ENCODE data around the gene PCDHGA7. TPM values are rescaled to one million over a fixed set of nuclear protein-coding genes. Genes with fewer than 3 reads are reported as not detected.
"Not testable (repeated sequence)": the region's sequence is repeated elsewhere in the genome, so short reads cannot be mapped to it uniquely, and the experiment has no call there.

PCDHGA7 gene
- polyA plus RNA-seq, 3 donors, result 2.2 to 2.5 (median 2.5) TPM

- DNase-seq, result no peak
Measured at GRCh38 chr5:141421489-141421855, 38.9 kb downstream of the PCDHGA7 start.

- no peak for DNase-seq
Measured at GRCh38 chr5:141422742-141423291, 40.3 kb downstream of the PCDHGA7 start.

GRCh38 chr5:141427783-141428426 is 45.4 kb downstream of the PCDHGA7 start:
- no peak for DNase-seq

- peak; percentile 17 for DNase-seq
Measured at GRCh38 chr5:141430332-141431113, 48.0 kb downstream of the PCDHGA7 start, which contains the start of gene PCDHGA12. TSS of gene PCDHGA12 (plus strand) at chr5:141430507. CDS start at chr5:141430760, 253 bp downstream.

- no peak for DNase-seq
Measured at GRCh38 chr5:141431286-141431685, 48.7 kb downstream of the PCDHGA7 start.

- DNase-seq, result not testable (repeated sequence)
Measured at GRCh38 chr5:141432308-141432707, 49.8 kb downstream of the PCDHGA7 start.

GRCh38 chr5:141432726-141433125 is 50.2 kb downstream of the PCDHGA7 start:
- DNase-seq, result not testable (repeated sequence)

GRCh38 chr5:141434006-141434405 is 51.5 kb downstream of the PCDHGA7 start:
- no peak for DNase-seq

Other genes starting within 250 kb of the PCDHGA7 start
- 1 to 10 TPM; 5.3 to 9.5 (median 9.1) TPM for gene PCDHB5, start 247.5 kb upstream of the PCDHGA7 start, polyA plus RNA-seq (ENCODE audit: insufficient read length in 3 of 3)
- 1 to 10 TPM; 1.6 to 3.1 (median 3.0) TPM for gene PCDHB6, start 232.7 kb upstream of the PCDHGA7 start, polyA plus RNA-seq (ENCODE audit: insufficient read length in 3 of 3)
- gene PCDHB7, start 210.1 kb upstream of the PCDHGA7 start, polyA plus RNA-seq (ENCODE audit: insufficient read length in 3 of 3), result 1 to 10 TPM; 3.5 to 4.4 (median 4.2) TPM
- 1 to 10 TPM; 1.5 to 3.1 (median 2.1) TPM for gene PCDHB8, start 205.0 kb upstream of the PCDHGA7 start, polyA plus RNA-seq (ENCODE audit: insufficient read length in 3 of 3)
- 1 to 10 TPM; 5.1 to 7.4 (median 6.5) TPM for gene PCDHB16, start 200.4 kb upstream of the PCDHGA7 start, polyA plus RNA-seq (ENCODE audit: insufficient read length in 3 of 3)
- 1 to 10 TPM; 3.4 to 4.5 (median 4.1) TPM for gene PCDHB9, start 195.6 kb upstream of the PCDHGA7 start, polyA plus RNA-seq (ENCODE audit: insufficient read length in 3 of 3)
- 1 to 10 TPM; 4.9 to 6.6 (median 6.4) TPM for gene PCDHB10, start 190.4 kb upstream of the PCDHGA7 start, polyA plus RNA-seq (ENCODE audit: insufficient read length in 3 of 3)
- gene PCDHB11, start 183.1 kb upstream of the PCDHGA7 start, polyA plus RNA-seq (ENCODE audit: insufficient read length in 3 of 3), result 1 to 10 TPM; 3.8 to 6.5 (median 4.6) TPM
- 1 to 10 TPM; 3.6 to 4.6 (median 4.5) TPM for gene PCDHB12, start 174.0 kb upstream of the PCDHGA7 start, polyA plus RNA-seq (ENCODE audit: insufficient read length in 3 of 3)
- gene PCDHB13, start 168.8 kb upstream of the PCDHGA7 start, polyA plus RNA-seq (ENCODE audit: insufficient read length in 3 of 3), result 1 to 10 TPM; 6.4 to 7.5 (median 6.9) TPM
- 10 to 100 TPM; 10.1 to 11.2 (median 10.2) TPM for gene PCDHB14, start 159.4 kb upstream of the PCDHGA7 start, polyA plus RNA-seq (ENCODE audit: insufficient read length in 3 of 3)
- gene PCDHB15, start 137.3 kb upstream of the PCDHGA7 start, polyA plus RNA-seq (ENCODE audit: insufficient read length in 3 of 3), result 10 to 100 TPM; 14.3 to 15.2 (median 14.7) TPM
- gene SLC25A2, start 78.7 kb upstream of the PCDHGA7 start, polyA plus RNA-seq (ENCODE audit: insufficient read length in 3 of 3), result under 1 TPM in 2 of 3 donors, not detected in 1; 0.19 to 0.21 TPM
- gene TAF7, start 62.0 kb upstream of the PCDHGA7 start, polyA plus RNA-seq (ENCODE audit: insufficient read length in 3 of 3), result 100 to 1,000 TPM; 137 to 157 (median 148) TPM
- gene PCDHGA1, start 52.2 kb upstream of the PCDHGA7 start, polyA plus RNA-seq (ENCODE audit: insufficient read length in 3 of 3), result 1 to 10 TPM in 2 of 3 donors, under 1 TPM in 1; 0.81 to 1.7 (median 1.0) TPM
- gene PCDHGA2, start 44.0 kb upstream of the PCDHGA7 start, polyA plus RNA-seq (ENCODE audit: insufficient read length in 3 of 3), result 1 to 10 TPM; 6.3 to 8.3 (median 6.4) TPM
- 1 to 10 TPM; 3.4 to 4.5 (median 3.8) TPM for gene PCDHGA3, start 38.9 kb upstream of the PCDHGA7 start, polyA plus RNA-seq (ENCODE audit: insufficient read length in 3 of 3)
- 1 to 10 TPM; 1.7 to 1.8 (median 1.7) TPM for gene PCDHGB1, start 32.6 kb upstream of the PCDHGA7 start, polyA plus RNA-seq (ENCODE audit: insufficient read length in 3 of 3)
- gene PCDHGA4, start 27.7 kb upstream of the PCDHGA7 start, polyA plus RNA-seq (ENCODE audit: insufficient read length in 3 of 3), result 1 to 10 TPM; 2.3 to 3.0 (median 2.4) TPM
- 1 to 10 TPM; 3.5 to 4.9 (median 3.6) TPM for gene PCDHGB2, start 22.7 kb upstream of the PCDHGA7 start, polyA plus RNA-seq (ENCODE audit: insufficient read length in 3 of 3)
- 1 to 10 TPM; 2.6 to 3.2 (median 2.6) TPM for gene PCDHGA5, start 18.6 kb upstream of the PCDHGA7 start, polyA plus RNA-seq (ENCODE audit: insufficient read length in 3 of 3)
- 1 to 10 TPM; 1.9 to 2.6 (median 2.5) TPM for gene PCDHGB3, start 12.5 kb upstream of the PCDHGA7 start, polyA plus RNA-seq (ENCODE audit: insufficient read length in 3 of 3)
- gene PCDHGA6, start 8.9 kb upstream of the PCDHGA7 start, polyA plus RNA-seq (ENCODE audit: insufficient read length in 3 of 3), result 1 to 10 TPM; 6.4 to 8.5 (median 7.9) TPM
- 1 to 10 TPM; 4.9 to 6.2 (median 6.2) TPM for gene PCDHGB4, start 5.0 kb downstream of the PCDHGA7 start, polyA plus RNA-seq (ENCODE audit: insufficient read length in 3 of 3)
- under 1 TPM; 0.78 to 0.85 (median 0.81) TPM for gene PCDHGA8, start 9.9 kb downstream of the PCDHGA7 start, polyA plus RNA-seq (ENCODE audit: insufficient read length in 3 of 3)
- gene PCDHGB5, start 15.2 kb downstream of the PCDHGA7 start, polyA plus RNA-seq (ENCODE audit: insufficient read length in 3 of 3), result 10 to 100 TPM in 1 of 3 donors, 1 to 10 TPM in 2; 9.3 to 12.0 (median 9.7) TPM
- gene PCDHGA9, start 20.0 kb downstream of the PCDHGA7 start, polyA plus RNA-seq (ENCODE audit: insufficient read length in 3 of 3), result 1 to 10 TPM; 4.8 to 6.1 (median 5.5) TPM
- gene PCDHGB6, start 25.3 kb downstream of the PCDHGA7 start, polyA plus RNA-seq (ENCODE audit: insufficient read length in 3 of 3), result 1 to 10 TPM; 6.8 to 7.8 (median 7.3) TPM
- gene PCDHGA10, start 30.2 kb downstream of the PCDHGA7 start, polyA plus RNA-seq (ENCODE audit: insufficient read length in 3 of 3), result 1 to 10 TPM; 3.1 to 3.7 (median 3.4) TPM
- 10 to 100 TPM; 11.0 to 17.3 (median 16.1) TPM for gene PCDHGB7, start 34.9 kb downstream of the PCDHGA7 start, polyA plus RNA-seq (ENCODE audit: insufficient read length in 3 of 3)
- gene PCDHGA11, start 38.3 kb downstream of the PCDHGA7 start, polyA plus RNA-seq (ENCODE audit: insufficient read length in 3 of 3), result 1 to 10 TPM; 3.8 to 6.3 (median 4.9) TPM
- gene PCDHGA12, start 47.8 kb downstream of the PCDHGA7 start, polyA plus RNA-seq (ENCODE audit: insufficient read length in 3 of 3), result 1 to 10 TPM; 1.1 to 2.9 (median 1.8) TPM
- gene PCDHGC3, start 93.2 kb downstream of the PCDHGA7 start, polyA plus RNA-seq (ENCODE audit: insufficient read length in 3 of 3), result 100 to 1,000 TPM in 1 of 3 donors, 10 to 100 TPM in 2; 91.6 to 131 (median 92.5) TPM
- 1 to 10 TPM; 3.3 to 4.3 (median 3.8) TPM for gene PCDHGC4, start 102.3 kb downstream of the PCDHGA7 start, polyA plus RNA-seq (ENCODE audit: insufficient read length in 3 of 3)
- gene PCDHGC5, start 106.3 kb downstream of the PCDHGA7 start, polyA plus RNA-seq (ENCODE audit: insufficient read length in 3 of 3), result 1 to 10 TPM in 1 of 3 donors, under 1 TPM in 2; 0.40 to 1.1 (median 0.93) TPM
- 10 to 100 TPM; 70.6 to 81.0 (median 76.5) TPM for gene DIAPH1, start 236.3 kb downstream of the PCDHGA7 start, polyA plus RNA-seq (ENCODE audit: insufficient read length in 3 of 3)